SK-N-SH treated with all-trans-retinoic acid at 6 μM for 48 hours (cell line): Measurements from ENCODE around the gene ZNF346.

Experiments
- ZFP3 ChIP-seq: fragments of 250-450 bp; sonication (Bioruptor Pico); IDR thresholded peaks from 2 replicates; pipeline ENCODE4 v1.5.0; 2020; ENCODE audit warnings: mild to moderate bottlenecking, moderate library complexity
- ZNF565 ChIP-seq: fragments of 450-650 bp; formaldehyde crosslinking; conservative IDR thresholded peaks from 2 replicates; pipeline ENCODE4 v1.5.0; 2020; ENCODE audit warnings: low read depth, mild to moderate bottlenecking, moderate library complexity
- ZNF70 ChIP-seq: fragments of 450-650 bp; formaldehyde crosslinking; IDR thresholded peaks from 2 replicates; pipeline ENCODE4 v1.5.0; 2020; ENCODE audit warnings: mild to moderate bottlenecking, moderate library complexity
- ZNF8 ChIP-seq: fragments of 450-650 bp; formaldehyde crosslinking; IDR thresholded peaks from 2 replicates; pipeline ENCODE4 v1.5.0; 2020; ENCODE audit warnings: mild to moderate bottlenecking, moderate library complexity
- TF ChIP-seq, protein P1 (sequence below): fragments of 250-450 bp; sonication (Bioruptor Pico); IDR thresholded peaks from 2 replicates; pipeline ENCODE4 v1.5.1; 2021; ENCODE audit warnings: mild to moderate bottlenecking, moderate library complexity
- TF ChIP-seq, protein P2 (sequence below): fragments of 250-450 bp; sonication (Bioruptor Pico); IDR thresholded peaks from 2 replicates; pipeline ENCODE4 v1.8.0; 2021; ENCODE audit warnings: low read depth, mild to moderate bottlenecking, moderate library complexity, borderline replicate concordance

DNA sequence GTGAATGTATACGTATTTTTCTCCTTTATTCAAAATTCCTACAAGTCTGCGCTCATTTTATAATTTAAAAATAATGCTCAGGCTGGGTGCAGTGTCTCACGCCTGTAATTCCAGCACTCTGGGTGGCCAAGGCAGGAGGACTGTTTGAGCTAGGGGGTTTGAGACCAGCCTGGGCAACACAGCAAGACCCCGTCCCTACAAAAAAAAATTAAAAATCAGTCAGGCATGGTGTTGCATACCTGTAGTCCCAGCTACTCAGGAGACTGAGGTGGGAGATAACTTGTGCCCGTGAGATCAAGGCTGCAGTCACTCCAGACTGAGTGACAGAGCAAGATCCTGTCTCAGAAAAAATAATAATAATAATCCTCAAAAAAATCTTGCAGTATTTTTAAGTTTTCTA lies 23.7 kb upstream of the ZNF346 start:
- no peak for TF ChIP-seq ZFP3 (CRISPR knock-in tag)
- TF ChIP-seq, protein P1, sequence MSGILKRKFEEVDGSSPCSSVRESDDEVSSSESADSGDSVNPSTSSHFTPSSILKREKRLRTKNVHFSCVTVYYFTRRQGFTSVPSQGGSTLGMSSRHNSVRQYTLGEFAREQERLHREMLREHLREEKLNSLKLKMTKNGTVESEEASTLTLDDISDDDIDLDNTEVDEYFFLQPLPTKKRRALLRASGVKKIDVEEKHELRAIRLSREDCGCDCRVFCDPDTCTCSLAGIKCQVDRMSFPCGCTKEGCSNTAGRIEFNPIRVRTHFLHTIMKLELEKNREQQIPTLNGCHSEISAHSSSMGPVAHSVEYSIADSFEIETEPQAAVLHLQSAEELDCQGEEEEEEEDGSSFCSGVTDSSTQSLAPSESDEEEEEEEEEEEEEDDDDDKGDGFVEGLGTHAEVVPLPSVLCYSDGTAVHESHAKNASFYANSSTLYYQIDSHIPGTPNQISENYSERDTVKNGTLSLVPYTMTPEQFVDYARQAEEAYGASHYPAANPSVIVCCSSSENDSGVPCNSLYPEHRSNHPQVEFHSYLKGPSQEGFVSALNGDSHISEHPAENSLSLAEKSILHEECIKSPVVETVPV: no peak
- TF ChIP-seq ZNF70 (CRISPR knock-in tag): no peak
- TF ChIP-seq ZNF565 (CRISPR knock-in tag): no peak
- TF ChIP-seq, protein P2, sequence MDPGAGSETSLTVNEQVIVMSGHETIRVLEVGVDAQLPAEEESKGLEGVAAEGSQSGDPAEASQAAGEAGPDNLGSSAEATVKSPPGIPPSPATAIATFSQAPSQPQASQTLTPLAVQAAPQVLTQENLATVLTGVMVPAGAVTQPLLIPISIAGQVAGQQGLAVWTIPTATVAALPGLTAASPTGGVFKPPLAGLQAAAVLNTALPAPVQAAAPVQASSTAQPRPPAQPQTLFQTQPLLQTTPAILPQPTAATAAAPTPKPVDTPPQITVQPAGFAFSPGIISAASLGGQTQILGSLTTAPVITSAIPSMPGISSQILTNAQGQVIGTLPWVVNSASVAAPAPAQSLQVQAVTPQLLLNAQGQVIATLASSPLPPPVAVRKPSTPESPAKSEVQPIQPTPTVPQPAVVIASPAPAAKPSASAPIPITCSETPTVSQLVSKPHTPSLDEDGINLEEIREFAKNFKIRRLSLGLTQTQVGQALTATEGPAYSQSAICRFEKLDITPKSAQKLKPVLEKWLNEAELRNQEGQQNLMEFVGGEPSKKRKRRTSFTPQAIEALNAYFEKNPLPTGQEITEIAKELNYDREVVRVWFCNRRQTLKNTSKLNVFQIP (CRISPR knock-in tag): no peak
- no peak for TF ChIP-seq ZNF8
